SU-DHL-6 (cell line): ENCODE measurements around the gene TGM1.
"Not testable (repeated sequence)": the region's sequence is repeated elsewhere in the genome, so short reads cannot be mapped to it uniquely, and the experiment has no call there.

Source experiments
- CTCF ChIP-seq: fragments of 200-600 bp; sonication (generic); IDR thresholded peaks from one replicate; pipeline ENCODE4 v1.5.1; 2017; ENCODE audit warnings: antibody characterized with exemption, mild to moderate bottlenecking, low read length, moderate library complexity; ENCODE audit not compliant: insufficient read depth, poor library complexity, severe bottlenecking
- EZH2phosphoT487 ChIP-seq: fragments of 200-600 bp; sonication (generic), shearing (Covaris generic); conservative IDR thresholded peaks from 2 replicates; pipeline ENCODE4 v1.6.1; 2018; ENCODE audit warnings: mild to moderate bottlenecking, antibody characterized with exemption, low read length, moderate library complexity, mixed read lengths

GRCh38 chr14:24216876-24217275 is 46.1 kb downstream of the TGM1 start:
- not testable (repeated sequence) for TF ChIP-seq CTCF, EZH2phosphoT487
